PC-9 (cell line): ENCODE measurements around the gene ECE1. TPM values are rescaled to one million over a fixed set of nuclear protein-coding genes. Genes with fewer than 3 reads are reported as not detected.

Experiments
- BruUV-seq: library from RNA; stranded (reverse); fragments of 400-500 nt; replicated peaks from 2 replicates; lab custom pipeline; 2021; lab: Mats Ljungman, UMichigan
- CTCF ChIA-PET: fragments of 300-600 bp; sonication (Branson Sonifier 250); formaldehyde crosslinking; loops from one replicate; lab custom pipeline; 2022; ENCODE audit warnings: antibody characterized with exemption; lab: Charles Lee
- POLR2A ChIA-PET: fragments of 300-600 bp; sonication (Branson Sonifier 250); formaldehyde crosslinking; loops from one replicate; lab custom pipeline; 2022; ENCODE audit warnings: antibody characterized with exemption; ENCODE audit not compliant: unreplicated experiment; lab: Charles Lee
- DNase-seq, 2 experiments: peaks; one replicate each; pipeline versions ENCODE4 v3.0.0 to v3.0.0-alpha.2; 2015 to 2022; ENCODE audit warnings: mixed read lengths in 1 of 2
- H2AFZ ChIP-seq: fragments of 200-600 bp; sonication (generic); 2 replicates; pipeline ENCODE4 v1.8.1; 2017; ENCODE audit warnings: antibody characterized with exemption
- H3F3A ChIP-seq: fragments of 200-600 bp; sonication (generic); 2 replicates; pipeline ENCODE4 v1.8.1; 2017; ENCODE audit warnings: antibody characterized with exemption, mild to moderate bottlenecking, low read depth; ENCODE audit not compliant: insufficient read depth
- H3K27ac ChIP-seq: fragments of 200-600 bp; sonication (generic); 2 replicates; pipeline ENCODE4 v1.6.1; 2016; ENCODE audit warnings: mixed run types
- H3K27me3 ChIP-seq: fragments of 200-600 bp; sonication (generic); 2 replicates; pipeline ENCODE4 v1.6.1; 2016; ENCODE audit warnings: low read depth, mixed run types; ENCODE audit not compliant: insufficient read depth
- H3K36me3 ChIP-seq: fragments of 200-600 bp; sonication (generic); 2 replicates; pipeline ENCODE4 v1.6.1; 2016; ENCODE audit warnings: low read depth, mixed run types
- H3K4me1 ChIP-seq: fragments of 200-600 bp; sonication (generic); replicated peaks from 2 replicates; pipeline ENCODE4 v1.6.1; 2016; ENCODE audit warnings: mixed run types; ENCODE audit not compliant: insufficient read depth
- H3K4me2 ChIP-seq: fragments of 200-600 bp; sonication (generic); 2 replicates; pipeline ENCODE4 v1.6.1; 2017; ENCODE audit warnings: mixed run types
- H3K4me3 ChIP-seq: fragments of 200-600 bp; sonication (generic); 2 replicates; pipeline ENCODE4 v1.6.1; 2016; ENCODE audit warnings: mixed run types
- H3K79me2 ChIP-seq: fragments of 200-600 bp; sonication (generic); 2 replicates; pipeline ENCODE4 v1.6.1; 2017; ENCODE audit warnings: low read depth, mixed run types
- H3K9me2 ChIP-seq: fragments of 200-600 bp; sonication (generic); 2 replicates; pipeline ENCODE4 v1.8.1; 2017; ENCODE audit warnings: mild to moderate bottlenecking; ENCODE audit not compliant: insufficient read depth
- H3K9me3 ChIP-seq: fragments of 200-600 bp; sonication (generic); 2 replicates; pipeline ENCODE4 v1.8.1; 2016; ENCODE audit warnings: low read depth; ENCODE audit not compliant: insufficient read depth
- H4K20me1 ChIP-seq: fragments of 200-600 bp; sonication (generic); 2 replicates; pipeline ENCODE4 v1.8.1; 2017; ENCODE audit not compliant: insufficient read depth
- EZH2 ChIP-seq: fragments of 200-600 bp; sonication (generic); IDR thresholded peaks from 2 replicates; pipeline ENCODE4 v1.8.0; 2017; ENCODE audit warnings: antibody characterized with exemption, low read depth
- intact Hi-C: fragments of 100-400 bp; cut with micrococcal nuclease; formaldehyde crosslinking; loops from one replicate; pipeline ENCODE4 v1.10.0; 2022; ENCODE audit not compliant: unreplicated experiment
- total RNA-seq: library from RNA; stranded (reverse); gene quantifications from 2 replicates; pipeline ENCODE4 v1.2.3, GENCODE V29; 2021
- TF ChIP-seq, protein P1 (sequence below): fragments of 200-600 bp; sonication (generic); conservative IDR thresholded peaks from 2 replicates; pipeline ENCODE4 v1.6.1; 2017; ENCODE audit warnings: mixed run types, antibody characterized with exemption, mild to moderate bottlenecking, moderate library complexity

ECE1 gene
- total RNA-seq, 1 experiment from 2014 or later: 80.8 TPM

DNA sequence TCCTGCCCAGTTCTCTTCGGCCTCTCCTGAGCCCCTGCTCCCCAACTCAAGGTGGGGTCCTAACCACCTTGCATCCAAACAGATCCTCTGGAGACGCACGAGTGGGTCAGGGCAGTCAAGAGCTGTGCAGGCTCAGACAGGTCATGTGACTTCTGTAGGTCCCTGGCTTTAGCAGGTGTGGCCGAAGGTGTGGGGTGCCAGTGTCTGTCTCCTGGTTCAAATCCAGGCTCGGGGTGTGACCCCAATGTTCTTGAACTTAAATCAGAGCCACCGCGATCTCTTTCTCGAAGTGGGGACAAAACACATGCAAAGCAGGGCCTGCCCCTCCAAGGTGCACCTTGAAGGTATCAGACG is 27.4 kb upstream of the ECE1 start:
- TF ChIP-seq, protein P1, sequence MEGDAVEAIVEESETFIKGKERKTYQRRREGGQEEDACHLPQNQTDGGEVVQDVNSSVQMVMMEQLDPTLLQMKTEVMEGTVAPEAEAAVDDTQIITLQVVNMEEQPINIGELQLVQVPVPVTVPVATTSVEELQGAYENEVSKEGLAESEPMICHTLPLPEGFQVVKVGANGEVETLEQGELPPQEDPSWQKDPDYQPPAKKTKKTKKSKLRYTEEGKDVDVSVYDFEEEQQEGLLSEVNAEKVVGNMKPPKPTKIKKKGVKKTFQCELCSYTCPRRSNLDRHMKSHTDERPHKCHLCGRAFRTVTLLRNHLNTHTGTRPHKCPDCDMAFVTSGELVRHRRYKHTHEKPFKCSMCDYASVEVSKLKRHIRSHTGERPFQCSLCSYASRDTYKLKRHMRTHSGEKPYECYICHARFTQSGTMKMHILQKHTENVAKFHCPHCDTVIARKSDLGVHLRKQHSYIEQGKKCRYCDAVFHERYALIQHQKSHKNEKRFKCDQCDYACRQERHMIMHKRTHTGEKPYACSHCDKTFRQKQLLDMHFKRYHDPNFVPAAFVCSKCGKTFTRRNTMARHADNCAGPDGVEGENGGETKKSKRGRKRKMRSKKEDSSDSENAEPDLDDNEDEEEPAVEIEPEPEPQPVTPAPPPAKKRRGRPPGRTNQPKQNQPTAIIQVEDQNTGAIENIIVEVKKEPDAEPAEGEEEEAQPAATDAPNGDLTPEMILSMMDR: no peak
- no peak for TF ChIP-seq EZH2
- no peak overlapping the region for H3K27ac ChIP-seq
- H3K4me1 ChIP-seq: peaks cover 7% of the 10 kb centered on the region

GRCh38 chr1:21317035-21317689 is 26.9 kb upstream of the ECE1 start:
- no peaks in the 10 kb centered on the region for H4K20me1 ChIP-seq
- H3K9me2 ChIP-seq: no peaks in the 10 kb centered on the region
- intact Hi-C loops: no loop called here
- no peak for TF ChIP-seq EZH2
- TF ChIP-seq, protein P1: no peak
- no peak for DNase-seq
- no peaks in the 10 kb centered on the region for H3K27me3 ChIP-seq
- H3K27ac ChIP-seq: no peak overlapping the region
- ChIA-PET POLR2A (no interaction called here), CTCF (no interaction called here)
- no TSS peak for BruUV-seq
- no peak overlapping the region for H3K4me2 ChIP-seq
- H3K79me2 ChIP-seq: peaks cover 13% of the 10 kb centered on the region
- H3K4me3 ChIP-seq: no peak overlapping the region
- no peak overlapping the region for H2AFZ ChIP-seq
- H3F3A ChIP-seq: no peaks in the 10 kb centered on the region
- 0 out of 2 replicates have a peak, but pooled peaks cover 2% of the 10 kb centered on the region for H3K4me1 ChIP-seq
- no peaks in the 10 kb centered on the region for H3K9me3 ChIP-seq
- H3K36me3 ChIP-seq: no peaks in the 10 kb centered on the region

More for the DNA sequence above, 27.4 kb upstream of the ECE1 start:
- ChIA-PET CTCF (no interaction called here), POLR2A (no interaction called here)
- intact Hi-C loops: no loop called here
- DNase-seq: no peak
- Histone ChIP-seq H3K4me3 (no peak overlapping the region), H3K79me2 (peaks cover 13% of the 10 kb centered on the region), H3F3A (no peaks in the 10 kb centered on the region), H2AFZ (no peak overlapping the region), H3K4me2 (no peak overlapping the region), H4K20me1 (no peaks in the 10 kb centered on the region), H3K36me3 (no peaks in the 10 kb centered on the region), H3K9me3 (no peaks in the 10 kb centered on the region), H3K9me2 (no peaks in the 10 kb centered on the region), H3K27me3 (no peaks in the 10 kb centered on the region)
- no TSS peak for BruUV-seq

DNA sequence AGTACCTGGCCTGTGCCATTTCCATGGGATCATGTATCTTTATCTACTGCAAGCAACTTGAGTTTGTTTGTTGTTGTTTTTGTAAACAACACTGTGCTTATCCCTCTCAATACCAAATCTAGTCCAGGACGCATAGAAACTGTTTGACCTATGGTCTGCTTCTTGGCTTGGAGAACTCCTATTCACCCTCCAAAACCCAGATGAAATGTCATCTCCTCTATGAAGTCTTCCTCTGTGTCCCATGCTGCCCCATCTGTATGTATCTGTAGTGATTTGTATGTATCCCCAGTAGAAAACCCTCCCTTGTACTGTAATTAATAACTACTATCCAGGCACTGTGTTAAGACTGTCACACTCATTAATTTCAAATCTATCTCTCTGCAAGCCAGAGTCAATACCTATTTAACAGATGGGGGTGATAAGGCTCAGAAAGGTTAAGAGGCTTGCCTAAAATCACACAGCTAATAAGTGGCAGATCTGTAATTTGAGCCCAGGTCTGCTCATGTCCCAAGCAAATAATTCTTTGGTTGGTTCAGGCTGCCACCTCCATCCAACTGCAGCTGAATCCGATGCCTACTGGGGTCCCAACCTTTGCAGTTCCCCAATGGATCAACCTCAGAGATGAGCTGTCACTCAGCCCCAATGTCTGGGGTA is 24.6 kb upstream of the ECE1 start:
- no peaks in the 10 kb centered on the region for H3K27me3 ChIP-seq
- no peaks in the 10 kb centered on the region for H3K9me2 ChIP-seq
- H3K9me3 ChIP-seq: no peaks in the 10 kb centered on the region
- H3K27ac ChIP-seq: no peak overlapping the region
- TF ChIP-seq, protein P1: no peak
- no peak for TF ChIP-seq EZH2
- no peak overlapping the region for H3K4me3 ChIP-seq
- BruUV-seq: no TSS peak
- POLR2A ChIA-PET: interaction anchor here (0.6 kb wide), 1 partner anchor 24 kb away, joined by 3 read pairs; the partner anchor contains the start of gene ECE1
- no peaks in the 10 kb centered on the region for H3K4me1 ChIP-seq
- H3F3A ChIP-seq: no peaks in the 10 kb centered on the region
- DNase-seq: no peak
- no peaks in the 10 kb centered on the region for H3K36me3 ChIP-seq
- intact Hi-C loops: no loop called here
- CTCF ChIA-PET: no interaction called here
- peaks cover 9% of the 10 kb centered on the region; the same call in 1 of the 2 replicates for H3K79me2 ChIP-seq
- H4K20me1 ChIP-seq: no peaks in the 10 kb centered on the region
- no peak overlapping the region for H3K4me2 ChIP-seq
- H2AFZ ChIP-seq: no peak overlapping the region
